HG02885 (cell line): ENCODE measurements around the gene NOL4L.
"Not testable (repeated sequence)": the region's sequence is repeated elsewhere in the genome, so short reads cannot be mapped to it uniquely, and the experiment has no call there.

ENCODE experiments used
- ATAC-seq: cut with Tn5 transposase; IDR thresholded peaks from one replicate; pipeline ENCODE4 v1.9.1; 2021; ENCODE audit warnings: mild to moderate bottlenecking; ENCODE audit not compliant: unreplicated experiment, poor library complexity

NOL4L gene

GRCh38 chr20:32493356-32493755 is 91.8 kb downstream of the NOL4L start:
- ATAC-seq = no peak

- not testable (repeated sequence) for ATAC-seq
Measured at GRCh38 chr20:32491764-32492151, 93.4 kb downstream of the NOL4L start.

- ATAC-seq = no peak
Measured at GRCh38 chr20:32490942-32491763, 94.0 kb downstream of the NOL4L start.

GRCh38 chr20:32488066-32488838 is 96.9 kb downstream of the NOL4L start:
- no peak for ATAC-seq

- ATAC-seq = no peak
Measured at GRCh38 chr20:32487381-32487780, 97.8 kb downstream of the NOL4L start.

- no peak for ATAC-seq
Measured at GRCh38 chr20:32485770-32486478, 99.2 kb downstream of the NOL4L start.

- ATAC-seq = peak; percentile 77
Measured at GRCh38 chr20:32484958-32485769, 100.0 kb downstream of the NOL4L start.

- no peak for ATAC-seq
Measured at GRCh38 chr20:32484225-32484957, 100.7 kb downstream of the NOL4L start.

GRCh38 chr20:32483351-32484224 is 101.5 kb downstream of the NOL4L start:
- ATAC-seq = no peak

- no peak for ATAC-seq
Measured at GRCh38 chr20:32482442-32483261, 102.5 kb downstream of the NOL4L start.

GRCh38 chr20:32482143-32482441 is 103.0 kb downstream of the NOL4L start:
- no peak for ATAC-seq

GRCh38 chr20:32481311-32482142 is 103.6 kb downstream of the NOL4L start:
- no peak for ATAC-seq

GRCh38 chr20:32480371-32481241 is 104.5 kb downstream of the NOL4L start:
- ATAC-seq = no peak

- ATAC-seq = no peak
Measured at GRCh38 chr20:32479697-32480171, 105.4 kb downstream of the NOL4L start.

GRCh38 chr20:32479012-32479411 is 106.1 kb downstream of the NOL4L start:
- no peak for ATAC-seq

GRCh38 chr20:32478576-32478975 is 106.6 kb downstream of the NOL4L start:
- ATAC-seq = no peak
